HG02840 (cell line): ENCODE measurements around the gene FAM193A.

Experiments
- ATAC-seq: cut with Tn5 transposase; IDR thresholded peaks from one replicate; pipeline ENCODE4 v1.9.1; 2021; ENCODE audit warnings: mild to moderate bottlenecking, moderate library complexity, moderate number of reproducible peaks; ENCODE audit not compliant: unreplicated experiment, low FRiP score

The FAM193A gene

GRCh38 chr4:2642968-2643367 is 106.5 kb downstream of the FAM193A start:
- ATAC-seq, result no peak

GRCh38 chr4:2643555-2643954 is 107.1 kb downstream of the FAM193A start:
- no peak for ATAC-seq

DNA sequence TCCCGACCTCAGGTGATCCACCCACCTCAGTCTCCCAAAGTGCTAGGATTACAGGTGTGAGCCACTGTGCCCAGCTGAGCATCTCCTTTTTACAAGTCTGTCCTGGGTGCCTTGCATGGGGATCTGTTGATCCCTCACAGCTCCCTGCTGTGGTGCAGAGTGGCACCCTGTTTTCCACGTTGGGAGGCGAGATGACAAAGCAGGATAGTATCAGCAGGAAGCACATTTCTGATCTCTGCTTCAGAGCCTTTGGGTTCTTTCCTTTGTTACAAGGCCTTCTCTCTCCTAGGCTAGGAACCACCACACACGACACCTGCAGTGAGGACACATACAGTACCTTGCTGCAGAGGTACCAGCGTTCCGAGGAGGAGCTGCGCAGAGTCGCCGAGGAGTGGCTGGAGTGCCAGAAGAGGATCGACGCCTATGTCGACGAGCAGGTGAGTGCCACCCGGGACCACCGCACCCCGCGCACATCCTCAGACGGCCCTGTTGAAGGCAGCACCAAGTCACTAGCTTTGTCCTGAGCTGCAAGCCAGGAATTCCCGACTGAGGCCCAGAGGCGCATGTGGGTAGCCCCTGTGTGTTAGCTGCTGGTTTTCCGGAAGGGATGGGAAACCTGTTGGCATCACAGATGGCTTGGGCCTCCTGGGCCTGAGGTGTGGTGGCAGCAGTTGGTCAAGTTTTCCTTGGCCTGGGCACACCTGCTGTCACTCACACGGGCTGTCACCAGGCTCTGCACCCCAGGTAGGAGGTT is 110.1 kb downstream of the FAM193A start:
- no peak for ATAC-seq

- no peak for ATAC-seq
Observed at GRCh38 chr4:2647403-2648158, 111.1 kb downstream of the FAM193A start.

DNA sequence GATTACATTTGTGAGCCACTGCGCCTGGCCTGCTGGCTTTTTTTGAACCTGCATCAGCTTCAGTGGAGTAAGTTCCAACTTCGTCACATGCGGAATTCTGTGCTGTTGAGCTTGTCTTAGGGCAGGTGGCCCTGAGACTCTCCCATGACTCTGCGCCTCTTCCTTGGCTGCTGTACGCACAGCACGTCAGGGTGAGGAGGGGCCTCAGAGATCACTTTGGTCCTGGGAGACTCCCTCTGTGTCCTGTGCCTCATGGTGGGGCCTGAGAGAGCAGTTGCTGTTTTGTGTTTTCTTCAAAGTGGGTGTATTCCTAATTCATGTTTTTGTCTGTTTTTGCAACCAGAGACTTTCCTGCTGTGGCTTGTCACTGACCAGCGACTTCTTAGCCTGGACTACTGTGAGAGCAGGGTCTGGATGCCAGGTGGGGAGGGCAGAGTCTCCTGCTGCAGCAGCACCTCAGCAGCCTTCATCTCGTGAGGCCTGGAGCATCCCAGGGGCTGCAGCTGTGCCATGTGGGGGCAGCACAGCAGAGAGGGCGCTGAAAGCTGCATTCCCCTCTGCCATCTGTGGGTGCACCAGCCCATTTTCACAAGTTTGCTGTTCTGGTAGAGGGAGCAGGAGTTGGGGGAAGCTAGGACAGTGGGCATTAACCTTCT is 111.8 kb downstream of the FAM193A start:
- ATAC-seq, result no peak

- no peak for ATAC-seq
Observed at GRCh38 chr4:2649604-2650114, 113.2 kb downstream of the FAM193A start.

DNA sequence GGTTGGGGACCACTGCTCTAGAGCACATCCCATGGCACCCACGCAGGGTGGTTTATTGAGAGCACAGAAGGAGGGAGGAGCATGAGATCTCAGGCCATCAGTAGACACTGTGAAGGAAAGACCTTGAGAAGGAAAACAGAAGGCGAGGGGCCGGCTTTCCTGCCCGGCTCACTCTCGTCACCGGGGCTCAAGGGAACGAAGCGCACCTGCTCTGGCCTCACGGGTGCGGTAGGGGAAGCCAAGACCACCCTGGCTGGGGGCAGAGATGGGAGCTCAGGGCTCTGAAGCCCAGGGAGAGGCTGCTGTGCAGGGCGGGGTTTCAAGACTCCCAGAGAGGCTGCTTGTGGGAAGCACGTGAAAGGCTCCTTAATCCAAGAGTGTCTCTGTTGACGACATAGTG is 113.8 kb downstream of the FAM193A start:
- ATAC-seq, result no peak

DNA sequence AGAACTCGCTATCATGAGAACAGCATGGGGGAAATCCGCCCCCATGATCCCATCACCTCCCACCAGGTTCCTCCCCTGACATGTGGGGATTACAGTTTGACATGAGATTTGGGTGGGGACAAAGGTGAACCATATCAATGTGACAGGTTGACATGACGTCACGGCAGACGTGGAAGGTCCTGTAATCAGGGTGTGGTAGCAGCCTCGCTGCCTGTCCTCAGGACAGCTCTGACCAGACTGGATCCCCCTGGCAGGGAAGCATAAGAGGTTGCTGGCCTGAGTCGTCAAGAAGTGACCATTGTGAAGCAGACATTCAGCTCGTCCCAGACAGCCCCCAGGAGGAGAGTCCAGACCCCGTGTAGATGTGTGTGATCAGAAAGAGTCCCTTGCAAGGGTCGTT is 115.1 kb downstream of the FAM193A start:
- no peak for ATAC-seq

- ATAC-seq, result no peak
Observed at GRCh38 chr4:2651998-2652397, 115.6 kb downstream of the FAM193A start.

GRCh38 chr4:2652415-2653160 is 116.1 kb downstream of the FAM193A start:
- ATAC-seq, result no peak

DNA sequence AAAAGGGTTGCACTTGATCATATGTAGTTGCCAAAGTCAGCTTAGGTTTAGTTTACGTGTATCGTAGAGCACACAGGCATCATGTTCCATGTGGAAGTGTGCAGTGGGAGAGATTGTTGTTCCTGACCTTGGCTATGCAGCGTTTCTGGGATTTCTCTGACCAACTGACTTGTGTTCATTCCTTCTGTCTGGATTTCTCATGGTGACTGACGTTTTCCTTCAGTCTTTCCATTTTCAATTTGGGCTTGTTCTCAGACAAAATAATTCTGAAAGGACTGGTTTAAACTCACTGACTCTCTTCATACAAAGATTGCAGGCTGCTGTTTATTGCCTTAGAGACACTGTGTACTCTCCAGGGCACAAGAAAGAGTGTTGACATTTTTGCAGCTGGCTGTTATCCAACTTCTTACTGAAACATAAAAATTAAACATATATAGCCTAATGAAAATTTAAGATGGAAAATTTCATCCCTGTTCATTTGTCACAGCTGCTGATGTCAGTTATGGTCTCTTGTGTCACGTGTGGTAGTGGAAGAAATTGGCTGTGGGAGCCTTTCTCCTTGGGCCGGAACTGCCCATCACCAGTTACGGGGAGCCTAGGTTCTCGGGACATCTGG is 124.3 kb downstream of the FAM193A start:
- ATAC-seq, result no peak

DNA sequence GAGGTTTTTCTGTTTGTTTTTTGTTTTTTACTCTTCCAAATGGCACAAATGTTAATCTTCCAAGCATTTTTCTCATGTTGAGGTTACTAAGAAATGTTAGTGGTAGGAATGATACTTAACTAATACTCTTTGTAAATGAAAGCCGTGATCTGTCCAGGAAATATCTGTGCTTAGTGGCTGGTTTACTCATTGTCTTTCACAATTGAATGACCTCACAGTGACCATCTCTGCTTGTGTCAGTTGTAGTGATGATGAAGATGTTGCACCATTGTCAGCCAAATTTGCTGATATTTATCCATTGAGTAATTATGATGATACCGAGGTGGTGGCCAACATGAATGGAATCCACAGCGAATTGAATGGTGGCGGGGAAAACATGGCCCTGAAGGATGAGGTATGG is 126.2 kb downstream of the FAM193A start:
- no peak for ATAC-seq

GRCh38 chr4:2663275-2663674 is 126.8 kb downstream of the FAM193A start:
- no peak for ATAC-seq

- ATAC-seq, result no peak
Observed at GRCh38 chr4:2666722-2667247, 130.3 kb downstream of the FAM193A start.

GRCh38 chr4:2667428-2667827 is 131.0 kb downstream of the FAM193A start:
- no peak for ATAC-seq

DNA sequence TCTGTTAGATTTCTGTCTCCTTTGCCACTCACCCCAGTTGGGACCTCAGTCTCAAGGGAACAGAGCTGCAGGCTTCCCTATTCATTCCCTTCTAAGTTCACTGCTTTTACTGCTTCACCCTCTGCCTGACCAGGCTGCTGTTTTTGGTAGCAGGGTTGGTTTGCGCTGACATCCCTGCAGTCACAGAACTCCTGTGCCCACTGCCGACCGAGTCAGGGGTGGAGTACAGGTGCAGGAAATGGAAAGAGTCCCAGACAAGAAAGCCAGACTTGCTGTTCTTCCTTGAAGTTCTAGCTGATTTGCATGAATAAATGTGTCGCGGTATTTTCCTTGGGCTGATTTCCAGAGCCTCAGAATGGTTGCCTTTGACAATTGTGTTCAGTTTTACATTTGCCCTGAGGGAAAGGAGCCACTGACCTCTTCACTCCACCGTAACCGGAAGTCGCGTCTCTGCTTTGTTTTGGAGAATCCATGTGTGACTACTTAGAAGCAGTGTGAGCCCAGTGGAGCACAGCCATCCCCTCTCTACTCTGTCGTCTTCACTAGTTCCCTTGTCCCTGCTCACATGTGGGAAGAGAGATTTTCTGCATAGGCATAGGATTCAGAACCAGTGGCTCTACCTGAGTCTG is 134.9 kb downstream of the FAM193A start:
- ATAC-seq, result no peak

- ATAC-seq, result no peak
Observed at GRCh38 chr4:2672082-2672481, 135.6 kb downstream of the FAM193A start.

DNA sequence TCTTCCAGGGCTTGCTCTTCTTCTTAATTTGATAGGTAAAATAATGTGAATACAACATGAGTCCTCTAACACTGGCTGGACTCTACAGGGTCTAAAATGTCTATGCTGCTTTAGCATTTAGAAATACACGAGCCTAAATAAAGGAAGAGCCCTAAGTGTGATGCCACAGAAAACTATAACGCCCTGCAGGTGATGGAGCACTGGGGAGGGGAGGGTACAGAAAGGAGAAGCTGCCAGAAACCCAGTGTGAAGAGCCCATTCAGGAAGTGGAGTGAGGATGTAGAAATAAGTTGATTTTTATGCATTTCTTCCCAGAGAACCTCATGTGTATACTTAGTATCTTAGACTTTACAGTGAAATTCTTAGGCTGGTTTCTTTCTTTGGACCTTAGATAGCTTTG is 136.3 kb downstream of the FAM193A start:
- no peak for ATAC-seq

GRCh38 chr4:2673157-2673556 is 136.7 kb downstream of the FAM193A start:
- ATAC-seq, result no peak
